ENCODE data around the gene PADI6.

The PADI6 gene

GRCh38 chr1:17361687-17362086, 10.3 kb upstream of the PADI6 start:
- Histone ChIP-seq H3K36me3 (ENCODE audit: insufficient read depth) (no peaks in the 10 kb centered on the region), H3K27ac (no peak overlapping the region), H3K27me3 (ENCODE audit: insufficient read depth, low read depth) (peaks cover 53% of the 10 kb centered on the region), H2AFZ (ENCODE audit: low read depth) (no peak overlapping the region), H3K4me1 (ENCODE audit: low read depth, poor library complexity, severe bottlenecking) (no peaks in the 10 kb centered on the region), H3K9ac (no peak overlapping the region), H3K4me2 (no peak overlapping the region), H3K79me2 (ENCODE audit: insufficient read depth, low read depth) (no peaks in the 10 kb centered on the region), H4K20me1 (ENCODE audit: insufficient read depth) (no peaks in the 10 kb centered on the region), H3K4me3 (IDR thresholded peaks at IDR 0.05; ENCODE audit: insufficient read depth, low read depth, low read length) (no peak overlapping the region)
- TF ChIP-seq, protein P1, sequence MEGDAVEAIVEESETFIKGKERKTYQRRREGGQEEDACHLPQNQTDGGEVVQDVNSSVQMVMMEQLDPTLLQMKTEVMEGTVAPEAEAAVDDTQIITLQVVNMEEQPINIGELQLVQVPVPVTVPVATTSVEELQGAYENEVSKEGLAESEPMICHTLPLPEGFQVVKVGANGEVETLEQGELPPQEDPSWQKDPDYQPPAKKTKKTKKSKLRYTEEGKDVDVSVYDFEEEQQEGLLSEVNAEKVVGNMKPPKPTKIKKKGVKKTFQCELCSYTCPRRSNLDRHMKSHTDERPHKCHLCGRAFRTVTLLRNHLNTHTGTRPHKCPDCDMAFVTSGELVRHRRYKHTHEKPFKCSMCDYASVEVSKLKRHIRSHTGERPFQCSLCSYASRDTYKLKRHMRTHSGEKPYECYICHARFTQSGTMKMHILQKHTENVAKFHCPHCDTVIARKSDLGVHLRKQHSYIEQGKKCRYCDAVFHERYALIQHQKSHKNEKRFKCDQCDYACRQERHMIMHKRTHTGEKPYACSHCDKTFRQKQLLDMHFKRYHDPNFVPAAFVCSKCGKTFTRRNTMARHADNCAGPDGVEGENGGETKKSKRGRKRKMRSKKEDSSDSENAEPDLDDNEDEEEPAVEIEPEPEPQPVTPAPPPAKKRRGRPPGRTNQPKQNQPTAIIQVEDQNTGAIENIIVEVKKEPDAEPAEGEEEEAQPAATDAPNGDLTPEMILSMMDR (conservative IDR thresholded peaks at IDR 0.05; ENCODE audit: low read depth, low read length): no peak

DNA sequence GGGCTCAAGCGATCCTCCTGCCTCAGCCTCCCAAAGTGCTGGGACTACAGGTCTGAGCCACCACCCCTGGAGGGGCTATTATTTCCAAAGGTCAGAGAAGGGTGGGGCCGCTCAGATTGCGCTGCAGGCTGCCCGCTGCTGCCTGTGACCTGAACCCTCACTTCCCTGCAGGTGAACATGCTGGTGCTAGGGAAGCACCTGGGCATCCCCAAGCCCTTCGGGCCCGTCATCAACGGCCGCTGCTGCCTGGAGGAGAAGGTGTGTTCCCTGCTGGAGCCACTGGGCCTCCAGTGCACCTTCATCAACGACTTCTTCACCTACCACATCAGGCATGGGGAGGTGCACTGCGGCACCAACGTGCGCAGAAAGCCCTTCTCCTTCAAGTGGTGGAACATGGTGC, 8.6 kb upstream of the PADI6 start:
- Histone ChIP-seq H4K20me1 (ENCODE audit: insufficient read depth) (no peaks in the 10 kb centered on the region), H3K27me3 (ENCODE audit: insufficient read depth, low read depth) (peaks cover 57% of the 10 kb centered on the region), H3K4me3 (IDR thresholded peaks at IDR 0.05; ENCODE audit: insufficient read depth, low read depth, low read length) (no peak overlapping the region), H2AFZ (ENCODE audit: low read depth) (no peak overlapping the region), H3K4me2 (no peak overlapping the region), H3K36me3 (ENCODE audit: insufficient read depth) (no peaks in the 10 kb centered on the region), H3K79me2 (ENCODE audit: insufficient read depth, low read depth) (no peaks in the 10 kb centered on the region), H3K4me1 (ENCODE audit: low read depth, poor library complexity, severe bottlenecking) (no peaks in the 10 kb centered on the region), H3K9ac (no peak overlapping the region), H3K27ac (no peak overlapping the region)
- TF ChIP-seq, protein P1 (conservative IDR thresholded peaks at IDR 0.05; ENCODE audit: low read depth, low read length): no peak

DNA sequence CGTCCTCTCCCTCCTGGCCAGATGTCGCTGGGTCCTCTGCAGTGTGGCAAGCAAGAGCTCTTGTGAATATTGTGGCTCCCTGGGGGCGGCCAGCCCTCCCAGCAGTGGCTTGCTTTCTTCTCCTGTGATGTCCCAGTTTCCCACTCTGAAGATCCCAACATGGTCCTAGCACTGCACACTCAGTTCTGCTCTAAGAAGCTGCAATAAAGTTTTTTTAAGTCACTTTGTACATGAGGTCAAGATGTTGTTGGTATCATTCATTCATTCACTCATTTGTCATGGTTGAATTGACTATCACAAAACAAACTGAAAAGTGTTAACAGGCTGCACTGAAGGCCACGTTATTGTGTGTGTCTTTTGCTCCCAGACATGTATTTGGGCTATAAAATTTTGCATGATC, 8.2 kb upstream of the PADI6 start:
- Histone ChIP-seq H3K4me1 (ENCODE audit: low read depth, poor library complexity, severe bottlenecking) (no peaks in the 10 kb centered on the region), H2AFZ (ENCODE audit: low read depth) (no peak overlapping the region), H3K27me3 (ENCODE audit: insufficient read depth, low read depth) (peaks cover 59% of the 10 kb centered on the region), H3K4me3 (IDR thresholded peaks at IDR 0.05; ENCODE audit: insufficient read depth, low read depth, low read length) (no peak overlapping the region), H3K79me2 (ENCODE audit: insufficient read depth, low read depth) (no peaks in the 10 kb centered on the region), H4K20me1 (ENCODE audit: insufficient read depth) (no peaks in the 10 kb centered on the region), H3K36me3 (ENCODE audit: insufficient read depth) (no peaks in the 10 kb centered on the region), H3K4me2 (no peak overlapping the region), H3K27ac (no peak overlapping the region), H3K9ac (no peak overlapping the region)
- TF ChIP-seq, protein P1 (conservative IDR thresholded peaks at IDR 0.05; ENCODE audit: low read depth, low read length): no peak

DNA sequence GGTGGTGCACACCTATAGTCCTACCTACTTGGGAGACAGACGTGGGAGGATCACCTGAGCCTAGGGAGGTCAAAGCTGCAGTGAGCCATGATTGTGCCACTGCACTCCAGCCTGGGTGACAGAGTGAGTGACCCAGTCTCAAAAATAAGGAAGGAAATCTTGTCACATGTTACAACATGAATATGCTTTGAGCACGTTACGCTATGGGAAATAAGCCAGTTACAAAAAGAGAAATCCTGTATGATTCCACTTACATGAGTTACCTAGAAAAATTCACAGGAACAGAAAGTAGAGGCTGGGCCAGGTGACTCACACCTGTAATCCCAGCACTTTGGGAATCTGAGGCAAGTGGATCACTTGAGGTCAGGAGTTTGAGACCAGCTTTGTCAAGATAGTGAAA, 6.7 kb upstream of the PADI6 start:
- TF ChIP-seq, protein P1 (conservative IDR thresholded peaks at IDR 0.05; ENCODE audit: low read depth, low read length): no peak
- H4K20me1 ChIP-seq (ENCODE audit: insufficient read depth): no peaks in the 10 kb centered on the region
- H3K4me2 ChIP-seq: no peak overlapping the region
- H3K27me3 ChIP-seq (ENCODE audit: insufficient read depth, low read depth): peaks cover 64% of the 10 kb centered on the region
- no peak overlapping the region for H3K27ac ChIP-seq
- H2AFZ ChIP-seq (ENCODE audit: low read depth): no peak overlapping the region
- no peak overlapping the region for H3K9ac ChIP-seq
- H3K36me3 ChIP-seq (ENCODE audit: insufficient read depth): no peaks in the 10 kb centered on the region
- H3K4me1 ChIP-seq (ENCODE audit: low read depth, poor library complexity, severe bottlenecking): no peaks in the 10 kb centered on the region
- H3K4me3 ChIP-seq (IDR thresholded peaks at IDR 0.05; ENCODE audit: insufficient read depth, low read depth, low read length): no peak overlapping the region
- no peaks in the 10 kb centered on the region for H3K79me2 ChIP-seq (ENCODE audit: insufficient read depth, low read depth)

All from KMS-11 (cell line).